G401 (cell line): ENCODE results near the gene SPAST. TPM values are rescaled to one million over a fixed set of nuclear protein-coding genes. Genes with fewer than 3 reads are reported as not detected.

Source experiments
- total RNA-seq: library from RNA; depleted of rRNA; stranded (reverse); fragments of >200 nt; shearing (Covaris generic); gene quantifications from 2 replicates; pipeline ENCODE4 v1.2.3, GENCODE V29; 2014; rRNA removed

The SPAST gene
- total RNA-seq, 1 experiment from 2014 or later = 52.9 TPM

Other genes starting within 250 kb of the SPAST start
- gene MEMO1, start 52.5 kb upstream of the SPAST start, total RNA-seq = 83.6 and 102 TPM in 2 replicates
- gene DPY30, start 23.8 kb upstream of the SPAST start, total RNA-seq = 94.9 and 118 TPM in 2 replicates
- 21.8 and 24.1 TPM in 2 replicates for gene SLC30A6, start 102.3 kb downstream of the SPAST start, total RNA-seq
- gene NLRC4, start 201.3 kb downstream of the SPAST start, total RNA-seq = not detected in 2 replicates
- gene YIPF4, start 214.3 kb downstream of the SPAST start, total RNA-seq = 5.8 and 16.1 TPM in 2 replicates